GM10266 (cell line): ENCODE measurements around the gene TAF9.

Source experiments
- DNase-seq: peaks from one replicate; pipeline ENCODE4 v3.0.0; 2012; ENCODE audit errors: extremely low spot score
- TF ChIP-seq, protein P1 (sequence below): IDR thresholded peaks from 2 replicates; pipeline ENCODE4 v1.5.1; 2012; ENCODE audit warnings: mild to moderate bottlenecking, low read depth; ENCODE audit not compliant: control insufficient read depth, insufficient read depth; ENCODE audit errors: missing control alignments

TAF9 gene, protein sequence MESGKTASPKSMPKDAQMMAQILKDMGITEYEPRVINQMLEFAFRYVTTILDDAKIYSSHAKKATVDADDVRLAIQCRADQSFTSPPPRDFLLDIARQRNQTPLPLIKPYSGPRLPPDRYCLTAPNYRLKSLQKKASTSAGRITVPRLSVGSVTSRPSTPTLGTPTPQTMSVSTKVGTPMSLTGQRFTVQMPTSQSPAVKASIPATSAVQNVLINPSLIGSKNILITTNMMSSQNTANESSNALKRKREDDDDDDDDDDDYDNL

DNA sequence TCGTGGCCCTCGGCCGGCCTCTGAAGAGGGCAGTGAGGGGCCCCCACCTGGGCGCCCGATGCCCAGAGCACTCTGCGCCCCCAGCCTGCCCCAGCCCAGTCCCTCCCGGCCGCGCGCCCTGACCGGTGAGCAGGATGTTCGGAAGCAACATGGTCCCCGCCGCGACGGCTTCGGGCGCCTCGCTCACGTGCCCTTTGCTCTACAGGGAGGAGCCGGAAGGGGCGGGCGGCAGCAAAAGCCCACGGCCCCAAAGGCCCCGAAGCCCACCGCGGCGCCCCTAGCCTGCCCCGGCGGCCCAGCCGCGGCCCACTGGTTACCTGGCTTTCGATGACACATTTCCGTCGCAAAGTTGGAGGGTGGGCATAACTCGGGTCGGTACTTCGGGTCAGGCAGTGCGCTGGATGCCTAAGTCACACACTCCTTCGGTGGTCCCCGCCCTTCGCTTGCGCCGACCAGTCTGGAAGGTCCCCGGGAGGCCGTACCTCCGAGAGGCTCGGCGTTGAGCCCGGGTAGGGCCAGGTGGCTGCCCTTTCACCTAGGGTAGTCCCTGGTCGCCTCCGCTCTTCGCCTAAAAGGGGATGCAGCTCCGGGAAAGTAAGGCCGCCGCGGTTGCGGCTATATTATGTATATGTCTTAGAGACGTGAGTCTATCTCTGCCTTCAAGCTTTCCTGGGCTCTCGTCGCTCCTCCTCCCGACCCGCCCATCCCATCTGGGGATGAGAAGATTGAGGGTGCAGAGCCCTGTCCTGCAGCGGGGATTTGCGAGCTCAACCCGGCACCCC is at the start of gene TAF9, which contains the start of the genes AK6 and RAD17:
TAF9 (minus strand) TSS at position 181 of the 782 bp plus-strand sequence. CDS start 3,783 bp downstream, outside the sequence.
AK6 (minus strand) TSS at position 181 of the 782 bp plus-strand sequence; CDS start at position 151, 30 bp downstream.
RAD17 (plus strand) TSS at position 479 of the 782 bp plus-strand sequence. CDS start 2,391 bp downstream, outside the sequence.
- DNase-seq, result peak; percentile 90
- TF ChIP-seq, protein P1, sequence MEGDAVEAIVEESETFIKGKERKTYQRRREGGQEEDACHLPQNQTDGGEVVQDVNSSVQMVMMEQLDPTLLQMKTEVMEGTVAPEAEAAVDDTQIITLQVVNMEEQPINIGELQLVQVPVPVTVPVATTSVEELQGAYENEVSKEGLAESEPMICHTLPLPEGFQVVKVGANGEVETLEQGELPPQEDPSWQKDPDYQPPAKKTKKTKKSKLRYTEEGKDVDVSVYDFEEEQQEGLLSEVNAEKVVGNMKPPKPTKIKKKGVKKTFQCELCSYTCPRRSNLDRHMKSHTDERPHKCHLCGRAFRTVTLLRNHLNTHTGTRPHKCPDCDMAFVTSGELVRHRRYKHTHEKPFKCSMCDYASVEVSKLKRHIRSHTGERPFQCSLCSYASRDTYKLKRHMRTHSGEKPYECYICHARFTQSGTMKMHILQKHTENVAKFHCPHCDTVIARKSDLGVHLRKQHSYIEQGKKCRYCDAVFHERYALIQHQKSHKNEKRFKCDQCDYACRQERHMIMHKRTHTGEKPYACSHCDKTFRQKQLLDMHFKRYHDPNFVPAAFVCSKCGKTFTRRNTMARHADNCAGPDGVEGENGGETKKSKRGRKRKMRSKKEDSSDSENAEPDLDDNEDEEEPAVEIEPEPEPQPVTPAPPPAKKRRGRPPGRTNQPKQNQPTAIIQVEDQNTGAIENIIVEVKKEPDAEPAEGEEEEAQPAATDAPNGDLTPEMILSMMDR, result no peak

DNA sequence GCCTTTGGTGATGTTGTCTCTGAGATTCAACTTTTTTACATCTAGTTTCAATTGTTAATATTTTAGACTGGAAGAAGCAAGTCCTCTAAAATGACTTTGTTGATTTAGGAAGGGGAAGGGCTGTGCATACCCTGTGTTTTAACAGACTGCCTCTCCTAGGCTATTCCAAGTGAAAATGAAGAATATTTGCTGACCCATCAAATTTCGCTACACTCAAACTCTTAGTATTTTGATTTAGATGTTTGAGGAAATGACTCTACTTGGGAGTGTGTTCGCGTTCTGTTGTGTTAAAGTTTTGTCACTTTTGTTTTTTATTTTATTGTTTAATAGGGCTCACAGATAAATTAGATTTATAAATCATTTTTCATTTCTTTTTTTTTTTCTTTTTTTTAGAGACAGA is 49.2 kb upstream of the TAF9 start:
- TF ChIP-seq, protein P1, result no peak
- no peak for DNase-seq

DNA sequence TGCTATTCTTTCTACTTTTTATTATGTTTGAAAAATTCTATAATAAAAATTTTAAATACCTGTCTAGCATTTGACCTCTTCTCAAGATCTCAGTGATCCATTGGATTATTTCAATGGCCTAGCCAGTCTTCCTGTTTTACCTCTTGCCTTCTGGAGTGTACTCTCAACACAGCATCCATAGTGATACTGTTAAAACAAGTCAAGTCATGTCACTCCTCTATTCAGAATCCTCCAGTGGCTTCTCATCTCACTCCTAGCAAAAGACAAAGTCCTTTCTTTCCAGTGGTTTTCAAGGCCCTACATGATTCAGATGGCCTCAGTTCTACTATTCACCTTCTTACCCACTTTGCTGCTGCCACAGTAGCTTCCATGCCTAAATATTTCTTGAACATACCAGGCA is 47.4 kb upstream of the TAF9 start:
- TF ChIP-seq, protein P1, result no peak
- DNase-seq, result no peak

DNA sequence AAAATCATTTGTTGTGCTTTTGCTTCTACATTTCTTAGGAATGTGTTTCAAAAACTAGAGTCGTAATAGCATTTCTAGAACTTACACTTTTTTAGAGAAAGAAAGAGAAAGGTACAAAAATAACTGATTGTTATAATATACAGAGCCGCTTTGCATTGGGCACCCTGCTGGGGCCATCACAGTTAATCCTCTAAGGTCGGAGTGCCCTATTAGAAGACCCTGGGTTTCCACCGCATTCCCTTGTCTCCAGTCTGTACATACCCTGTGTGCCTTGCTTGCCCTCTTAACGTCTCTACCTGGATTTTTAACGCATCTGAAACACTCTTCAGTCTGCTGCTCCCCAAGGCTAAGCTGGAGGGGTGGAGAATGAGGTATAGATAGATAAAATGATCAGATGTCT is 46.9 kb upstream of the TAF9 start:
- DNase-seq, result no peak

DNA sequence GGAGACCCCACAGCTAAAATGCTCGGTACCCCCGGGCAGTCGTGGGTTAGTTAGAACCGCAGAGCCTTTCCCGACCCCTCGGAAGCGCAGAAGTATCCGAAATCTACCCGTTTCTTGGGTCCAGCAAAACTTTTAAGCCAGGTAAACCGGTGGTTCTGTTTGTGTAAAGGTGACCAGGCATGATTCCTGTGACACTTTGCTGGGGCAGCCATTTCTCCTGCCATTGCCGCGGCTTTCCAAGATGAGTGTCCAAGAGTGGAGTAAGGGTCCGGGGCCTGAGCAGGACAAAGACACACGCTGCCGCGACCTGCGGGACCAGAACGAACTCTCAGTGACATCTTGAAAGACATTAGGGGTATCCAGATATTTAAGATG is 46.3 kb upstream of the TAF9 start:
- no peak for DNase-seq
- TF ChIP-seq, protein P1, result no peak

More for the DNA sequence above, 46.9 kb upstream of the TAF9 start:
- TF ChIP-seq, protein P1, result no peak

DNA sequence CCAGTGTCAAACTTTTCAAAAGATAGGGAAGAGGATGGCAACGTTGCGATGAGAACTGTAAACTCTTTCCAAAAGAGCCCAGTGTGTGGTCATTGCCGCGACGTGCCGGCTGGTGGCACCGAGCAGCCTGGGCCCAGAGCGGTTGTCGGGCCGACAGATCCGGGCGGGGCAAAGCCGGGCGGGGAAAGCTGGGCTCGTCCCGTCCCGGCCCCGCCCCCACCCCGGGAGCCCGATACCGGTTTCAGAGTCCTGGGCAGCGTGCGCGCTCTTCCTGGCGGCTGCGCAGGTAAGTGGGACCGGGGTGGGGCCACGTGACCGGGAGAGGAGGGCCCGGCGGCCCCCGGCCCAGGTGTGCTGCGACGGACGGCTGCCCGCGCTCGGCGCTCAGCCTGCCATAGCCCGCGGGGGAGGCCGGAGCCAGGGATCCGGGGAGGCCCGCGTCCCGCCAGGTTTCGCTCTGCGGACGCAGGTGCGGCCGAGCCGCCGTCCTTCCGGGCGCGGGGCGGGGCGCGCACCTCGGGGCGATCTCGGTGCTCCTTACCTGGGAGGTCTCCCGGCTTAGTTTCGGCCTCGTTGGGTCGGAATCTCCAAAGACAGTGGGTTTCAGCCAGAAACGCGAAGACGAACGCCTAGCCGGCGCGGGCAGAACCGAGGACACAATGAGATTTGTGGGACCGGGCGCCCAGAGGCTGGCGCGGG is 45.7 kb upstream of the TAF9 start, which contains the start of gene MARVELD2:
MARVELD2 (plus strand) TSS at position 232 of the 699 bp plus-strand sequence. CDS start 4,270 bp downstream, outside the sequence.
- TF ChIP-seq, protein P1, result peak; percentile 49
- DNase-seq, result peak; percentile 75
